B cell (primary cell): ENCODE data around the gene ARHGEF4. TPM values are rescaled to one million over a fixed set of nuclear protein-coding genes. Genes with fewer than 3 reads are reported as not detected.

Source experiments
- ATAC-seq: fragments of 200-7000 bp; cut with Tn5 transposase; one replicate; pipeline ENCODE4 v1.10.0; 2021; ENCODE audit warnings: low read depth, mild to moderate bottlenecking, moderate number of reproducible peaks, moderate library complexity
- CTCF ChIA-PET: fragments of 350-600 bp; sonication (Branson Sonifier 250); formaldehyde crosslinking; loops from one replicate; lab custom pipeline; 2021; ENCODE audit warnings: antibody characterized with exemption, inconsistent platforms; lab: Charles Lee
- POLR2A ChIA-PET: fragments of 350-600 bp; sonication (Branson Sonifier 250); formaldehyde crosslinking; loops from one replicate; lab custom pipeline; 2021; ENCODE audit warnings: antibody characterized with exemption; lab: Charles Lee
- DNase-seq: peaks from one replicate; pipeline ENCODE4 v3.0.0; 2013
- H2AFZ ChIP-seq: 2 replicates; pipeline ENCODE4 v1.6.1; 2012; ENCODE audit warnings: mild to moderate bottlenecking, low read depth, low read length; ENCODE audit not compliant: insufficient read depth, poor library complexity, severe bottlenecking
- H3K27ac ChIP-seq, 2 donors: 1 replicate in 1 of 2; 2 replicates in 1 of 2; pipeline ENCODE4 v1.5.1; 2012 to 2013; ENCODE audit warnings: low read length in 2 of 2, mild to moderate bottlenecking in 2 of 2, moderate library complexity in 1 of 2
- H3K27me3 ChIP-seq, 4 experiments: fragments of 200-600 bp in 1 of 4; sonication (generic) in 1 of 4; replicated peaks in 1 of 4; 1 replicate in 2 of 4; 2 replicates in 2 of 4; pipeline versions ENCODE4 v1.6.1 to v1.7.0; 2013 to 2016; ENCODE audit warnings: low read length in 3 of 4, mild to moderate bottlenecking in 2 of 4, mixed read lengths in 1 of 4, moderate library complexity in 1 of 4; ENCODE audit not compliant: insufficient read depth in 4 of 4, control insufficient read depth in 3 of 4; ENCODE audit errors: control extremely low read depth in 1 of 4
- H3K36me3 ChIP-seq, 2 experiments: replicated peaks in 1 of 2; 1 replicate in 1 of 2; 2 replicates in 1 of 2; pipeline versions ENCODE4 v1.6.1 to v1.7.1; 2013; ENCODE audit warnings: low read length in 1 of 2; ENCODE audit not compliant: insufficient read depth in 2 of 2, control insufficient read depth in 1 of 2; ENCODE audit errors: control extremely low read depth in 1 of 2, extremely low read depth in 1 of 2
- H3K4me1 ChIP-seq, 2 donors: fragments of 200-600 bp in 1 of 2; sonication (generic) in 1 of 2; 1 replicate in 1 of 2; 2 replicates in 1 of 2; pipeline versions ENCODE4 v1.5.1 to v1.6.1; 2013 to 2017; ENCODE audit warnings: low read length in 2 of 2; ENCODE audit not compliant: control insufficient read depth in 2 of 2, insufficient read depth in 2 of 2
- H3K4me2 ChIP-seq: replicated peaks from 2 replicates; pipeline ENCODE3; 2012; ENCODE audit warnings: mild to moderate bottlenecking, low read depth, low read length; ENCODE audit not compliant: poor library complexity, severe bottlenecking
- H3K4me3 ChIP-seq, 5 experiments: fragments of 200-600 bp in 1 of 5; sonication (generic) in 1 of 5; 1 replicate in 3 of 5; 2 replicates in 2 of 5; pipeline versions ENCODE4 v1.5.1 to v1.7.0; 2011 to 2016; ENCODE audit warnings: low read length in 4 of 5, mild to moderate bottlenecking in 4 of 5, low read depth in 2 of 5, control low read depth in 1 of 5, moderate library complexity in 1 of 5; ENCODE audit not compliant: insufficient read depth in 1 of 5; ENCODE audit errors: control extremely low read depth in 1 of 5, extremely low read depth in 1 of 5
- H3K79me2 ChIP-seq: fragments of 200-600 bp; sonication (generic); one replicate; pipeline ENCODE4 v1.6.0; 2016; ENCODE audit warnings: low read length; ENCODE audit not compliant: control insufficient read depth, insufficient read depth
- H3K9ac ChIP-seq: fragments of 200-600 bp; sonication (generic); 2 replicates; pipeline ENCODE4 v1.6.1; 2017; ENCODE audit warnings: mild to moderate bottlenecking, low read length, moderate library complexity
- H3K9me3 ChIP-seq, 3 donors: one replicate each; pipeline versions ENCODE4 v1.6.1 to v1.7.1; 2013; ENCODE audit warnings: low read length in 2 of 3; ENCODE audit not compliant: control insufficient read depth in 2 of 3, insufficient read depth in 1 of 3; ENCODE audit errors: control extremely low read depth in 1 of 3
- H4K20me1 ChIP-seq: 2 replicates; pipeline ENCODE4 v1.6.0; 2012; ENCODE audit warnings: mild to moderate bottlenecking, low read length; ENCODE audit not compliant: insufficient read depth, control insufficient read depth, poor library complexity, severe bottlenecking
- H3K27ac Mint-ChIP-seq: one replicate; pipeline ENCODE4 v1.8.0; 2021; ENCODE audit warnings: mixed read lengths
- H3K27me3 Mint-ChIP-seq: one replicate; pipeline ENCODE4 v1.8.0; 2021; ENCODE audit warnings: mixed read lengths
- H3K4me1 Mint-ChIP-seq: one replicate; pipeline ENCODE4 v1.8.0; 2021; ENCODE audit warnings: mixed read lengths
- H3K4me3 Mint-ChIP-seq: one replicate; pipeline ENCODE4 v1.8.0; 2021; ENCODE audit warnings: mixed read lengths
- H3K9me3 Mint-ChIP-seq: one replicate; pipeline ENCODE4 v1.8.0; 2022; ENCODE audit warnings: mixed read lengths; ENCODE audit not compliant: insufficient read depth
- EZH2 ChIP-seq: IDR thresholded peaks from 2 replicates; pipeline ENCODE4 v1.6.1; 2012; ENCODE audit warnings: borderline replicate concordance, low read depth, mild to moderate bottlenecking, moderate library complexity, low read length; ENCODE audit not compliant: insufficient read depth, poor library complexity, severe bottlenecking
- WGBS: methylation state at CpG from one replicate; pipeline ENCODE4 v1.1.5; 2013; ENCODE audit warnings: missing lambda C conversion rate; ENCODE audit not compliant: insufficient coverage; 5-methylcytosine and 5-hydroxymethylcytosine counted together
- intact Hi-C: fragments of 100-400 bp; cut with micrococcal nuclease; formaldehyde crosslinking; loops from one replicate; pipeline ENCODE4 v1.10.0; 2022
- polyA plus RNA-seq: library from polyadenylated mRNA; depleted of rRNA; stranded (reverse); fragments of >200 nt; gene quantifications from 2 replicates; pipeline ENCODE4 v1.2.3, GENCODE V29; 2012
- total RNA-seq, 2 donors: library from RNA; stranded (reverse); fragments of 120-200 nt in 1 of 2; gene quantifications; 1 replicate in 1 of 2; 2 replicates in 1 of 2; pipeline versions ENCODE4 v1.2.3 to v1.2.4, GENCODE V29; 2013 to 2022
- TF ChIP-seq, protein P1 (sequence below): fragments of 200-600 bp; IDR thresholded peaks from one replicate; pipeline ENCODE4 v1.8.0; 2022; ENCODE audit warnings: antibody characterized with exemption, mild to moderate bottlenecking

ARHGEF4 gene
- total and polyA plus RNA-seq, 2 donors (not counting 1 experiment from before 2014, with no cell fraction given), result 2.1 TPM; not detected in 1

DNA sequence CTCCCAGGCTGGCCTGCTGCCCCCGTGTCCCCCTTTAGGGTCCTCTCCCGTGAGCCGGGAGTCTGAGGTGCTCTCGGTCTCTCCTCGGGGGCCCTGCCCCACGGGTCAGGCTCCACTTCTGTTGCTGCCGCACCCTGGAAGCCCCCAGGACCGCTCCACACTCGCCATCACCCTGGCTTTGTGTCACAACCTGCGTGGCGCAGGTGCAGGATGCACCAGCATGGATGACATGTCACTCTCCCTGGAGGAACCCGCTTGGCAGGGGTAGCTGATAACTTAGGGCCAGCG is 10.8 kb upstream of the ARHGEF4 start:
- POLR2A ChIA-PET, result no interaction called here
- Histone ChIP-seq H3K4me2 (no peak overlapping the region), H3K36me3 (no peaks in the 10 kb centered on the region), H3K79me2 (no peaks in the 10 kb centered on the region), H2AFZ (no peak overlapping the region), H3K4me1 (peaks cover 0 to 17% of the 10 kb centered on the region in 2 donors), H4K20me1 (no peaks in the 10 kb centered on the region), H3K27ac (no peak overlapping the region), H3K9ac (no peak overlapping the region), H3K4me3 (no peak overlapping the region), H3K9me3 (no peaks in the 10 kb centered on the region), H3K27me3 (no peaks in the 10 kb centered on the region)
- no peak overlapping the region for H3K27ac Mint-ChIP-seq
- DNase-seq, result no peak
- no peak for TF ChIP-seq EZH2
- TF ChIP-seq, protein P1, sequence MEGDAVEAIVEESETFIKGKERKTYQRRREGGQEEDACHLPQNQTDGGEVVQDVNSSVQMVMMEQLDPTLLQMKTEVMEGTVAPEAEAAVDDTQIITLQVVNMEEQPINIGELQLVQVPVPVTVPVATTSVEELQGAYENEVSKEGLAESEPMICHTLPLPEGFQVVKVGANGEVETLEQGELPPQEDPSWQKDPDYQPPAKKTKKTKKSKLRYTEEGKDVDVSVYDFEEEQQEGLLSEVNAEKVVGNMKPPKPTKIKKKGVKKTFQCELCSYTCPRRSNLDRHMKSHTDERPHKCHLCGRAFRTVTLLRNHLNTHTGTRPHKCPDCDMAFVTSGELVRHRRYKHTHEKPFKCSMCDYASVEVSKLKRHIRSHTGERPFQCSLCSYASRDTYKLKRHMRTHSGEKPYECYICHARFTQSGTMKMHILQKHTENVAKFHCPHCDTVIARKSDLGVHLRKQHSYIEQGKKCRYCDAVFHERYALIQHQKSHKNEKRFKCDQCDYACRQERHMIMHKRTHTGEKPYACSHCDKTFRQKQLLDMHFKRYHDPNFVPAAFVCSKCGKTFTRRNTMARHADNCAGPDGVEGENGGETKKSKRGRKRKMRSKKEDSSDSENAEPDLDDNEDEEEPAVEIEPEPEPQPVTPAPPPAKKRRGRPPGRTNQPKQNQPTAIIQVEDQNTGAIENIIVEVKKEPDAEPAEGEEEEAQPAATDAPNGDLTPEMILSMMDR, result no peak
- H3K4me3 Mint-ChIP-seq, result no peak overlapping the region
- intact Hi-C loops, result no loop called here
- no peak for ATAC-seq
- H3K27me3 Mint-ChIP-seq, result peaks cover 4% of the 10 kb centered on the region
- peaks cover 16% of the 10 kb centered on the region for H3K4me1 Mint-ChIP-seq
- no peaks in the 10 kb centered on the region for H3K9me3 Mint-ChIP-seq
- CTCF ChIA-PET, result no interaction called here
- WGBS, result 91% methylated on average over 13 of the region's 13 CpGs

DNA sequence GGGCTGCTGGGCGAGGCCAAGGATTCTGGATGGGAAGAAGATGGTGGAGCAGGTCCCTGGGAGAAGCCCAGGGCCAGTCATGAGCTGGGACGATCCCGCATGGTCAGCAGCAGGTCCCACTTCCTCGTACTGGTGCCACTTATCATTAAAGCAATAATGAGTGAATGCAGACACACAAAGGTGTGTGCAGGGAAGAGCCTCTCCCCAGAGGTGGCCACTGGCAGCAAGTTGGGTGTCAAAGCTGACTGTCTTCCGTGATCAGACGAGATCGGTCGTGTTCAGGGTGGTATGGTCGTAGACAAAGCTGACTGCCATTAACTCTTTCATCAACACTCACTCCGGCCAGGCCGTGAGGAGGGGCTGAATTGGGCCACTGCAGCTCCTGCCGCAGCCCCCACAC is 10.3 kb upstream of the ARHGEF4 start:
- H3K9me3 Mint-ChIP-seq, result no peaks in the 10 kb centered on the region
- no peaks in the 10 kb centered on the region for H4K20me1 ChIP-seq
- WGBS, result 97% methylated on average over 8 of the region's 12 CpGs
- H3K27ac Mint-ChIP-seq, result no peak overlapping the region
- H3K4me3 ChIP-seq, result no peak overlapping the region
- DNase-seq, result no peak
- peaks cover 16% of the 10 kb centered on the region for H3K4me1 Mint-ChIP-seq
- H3K9me3 ChIP-seq, result no peaks in the 10 kb centered on the region
- CTCF ChIA-PET, result no interaction called here
- no peak overlapping the region for H2AFZ ChIP-seq
- intact Hi-C loops, result no loop called here
- no peaks in the 10 kb centered on the region for H3K27me3 ChIP-seq
- H3K36me3 ChIP-seq, result no peaks in the 10 kb centered on the region
- no peaks in the 10 kb centered on the region for H3K79me2 ChIP-seq
- ATAC-seq, result no peak
- TF ChIP-seq EZH2, result no peak
- TF ChIP-seq, protein P1, result no peak
- H3K4me3 Mint-ChIP-seq, result no peak overlapping the region
- H3K27ac ChIP-seq, result no peak overlapping the region
- H3K27me3 Mint-ChIP-seq, result peaks cover 4% of the 10 kb centered on the region
- POLR2A ChIA-PET, result no interaction called here
- H3K4me1 ChIP-seq, result peaks cover 0 to 17% of the 10 kb centered on the region in 2 donors
- H3K4me2 ChIP-seq, result no peak overlapping the region
- no peak overlapping the region for H3K9ac ChIP-seq
